ENCODE results near the gene GPC1. TPM values are rescaled to one million over a fixed set of nuclear protein-coding genes. Genes with fewer than 3 reads are reported as not detected.

The GPC1 gene
- total and polyA plus RNA-seq, 2 experiments from 2014 or later = 57.8 to 80.9 TPM

GRCh38 chr2:240435948-240436682 is 652 bp downstream of the GPC1 start:
- peak; percentile 37 to 57 for DNase-seq (ENCODE audit: low read depth in 1 of 2, low spot score in 1 of 2)
- Histone ChIP-seq H3K27me3 (peaks cover 23% of the 10 kb centered on the region), H3K36me3 (no peaks in the 10 kb centered on the region), H3K27ac (peak overlapping the region; percentile 96), H3K9me3 (ENCODE audit: low read depth) (no peaks in the 10 kb centered on the region), H3K4me1 (ENCODE audit: low read depth) (no peaks in the 10 kb centered on the region), H3K4me3 (peak overlapping the region; percentile 90)
- TF ChIP-seq CTCF (IDR thresholded peaks at IDR 0.05; ENCODE audit: low read depth, low read length) = no peak

GRCh38 chr2:240436683-240437550 is 1.5 kb downstream of the GPC1 start:
- DNase-seq (ENCODE audit: low read depth in 1 of 2, low spot score in 1 of 2) = peak; percentile 39 to 44
- Histone ChIP-seq H3K27me3 (peaks cover 23% of the 10 kb centered on the region), H3K4me1 (ENCODE audit: low read depth) (no peaks in the 10 kb centered on the region), H3K9me3 (ENCODE audit: low read depth) (no peaks in the 10 kb centered on the region), H3K36me3 (no peaks in the 10 kb centered on the region), H3K27ac (no peak overlapping the region), H3K4me3 (peak overlapping the region; percentile 90)
- TF ChIP-seq CTCF (IDR thresholded peaks at IDR 0.05; ENCODE audit: low read depth, low read length) = no peak

GRCh38 chr2:240437551-240437860 is 2.0 kb downstream of the GPC1 start:
- H3K27ac ChIP-seq = no peak overlapping the region
- no peak for TF ChIP-seq CTCF (IDR thresholded peaks at IDR 0.05; ENCODE audit: low read depth, low read length)
- no peaks in the 10 kb centered on the region for H3K36me3 ChIP-seq
- no peak for DNase-seq (ENCODE audit: low read depth in 1 of 2, low spot score in 1 of 2)
- H3K9me3 ChIP-seq (ENCODE audit: low read depth) = no peaks in the 10 kb centered on the region
- no peaks in the 10 kb centered on the region for H3K4me1 ChIP-seq (ENCODE audit: low read depth)
- H3K4me3 ChIP-seq = no peak overlapping the region
- H3K27me3 ChIP-seq = peaks cover 20% of the 10 kb centered on the region

- Histone ChIP-seq H3K4me1 (ENCODE audit: low read depth) (no peaks in the 10 kb centered on the region), H3K9me3 (ENCODE audit: low read depth) (no peaks in the 10 kb centered on the region), H3K27me3 (peaks cover 15% of the 10 kb centered on the region), H3K4me3 (no peak overlapping the region), H3K36me3 (no peaks in the 10 kb centered on the region), H3K27ac (no peak overlapping the region)
- peak; percentile 69 to 80 for DNase-seq (ENCODE audit: low read depth in 1 of 2, low spot score in 1 of 2)
- peak; percentile 96 for TF ChIP-seq CTCF (IDR thresholded peaks at IDR 0.05; ENCODE audit: low read depth, low read length)
Observed at GRCh38 chr2:240437861-240438809, 2.7 kb downstream of the GPC1 start.
